C4-2B (cell line): ENCODE results near the gene FJX1.

ENCODE experiments used
- H3K27ac ChIP-seq: fragments of 450-650 bp; 2 replicates; pipeline ENCODE4 v1.5.1; 2017
- CTCF ChIP-seq: fragments of 450-650 bp; conservative IDR thresholded peaks from 2 replicates; pipeline ENCODE4 v1.5.1; 2017; ENCODE audit warnings: mild to moderate bottlenecking
- ZFX ChIP-seq: fragments of 450-650 bp; IDR thresholded peaks from 2 replicates; pipeline ENCODE4 v1.6.1; 2017

The FJX1 gene

GRCh38 chr11:35615921-35616900, 2.0 kb upstream of the FJX1 start:
- H3K27ac ChIP-seq, result no peak overlapping the region; the same call in 1 of the 2 replicates
- TF ChIP-seq ZFX, result no peak
- peak; percentile 87 for TF ChIP-seq CTCF

GRCh38 chr11:35617316-35617686, 959 bp upstream of the FJX1 start:
- TF ChIP-seq ZFX (no peak), CTCF (no peak)

GRCh38 chr11:35618497-35619115, 346 bp downstream of the FJX1 start:
- TF ChIP-seq ZFX (peak; percentile 92), CTCF (peak; percentile 31)
- H3K27ac ChIP-seq, result peak overlapping the region; percentile 71

More at GRCh38 chr11:35617316-35617686, 959 bp upstream of the FJX1 start:
- H3K27ac ChIP-seq, result no peak overlapping the region

- TF ChIP-seq ZFX (peak; percentile 72; the same call in 1 of the 2 replicates), CTCF (no peak)
- H3K27ac ChIP-seq, result peak overlapping the region; percentile 71
Observed at GRCh38 chr11:35619116-35619854, 1.0 kb downstream of the FJX1 start.

GRCh38 chr11:35619855-35620640, 1.8 kb downstream of the FJX1 start:
- TF ChIP-seq ZFX, result no peak
- no peak for TF ChIP-seq CTCF
- H3K27ac ChIP-seq, result no peak overlapping the region

- no peak overlapping the region for H3K27ac ChIP-seq
- TF ChIP-seq ZFX (no peak), CTCF (no peak)
Observed at GRCh38 chr11:35620795-35621194, 2.5 kb downstream of the FJX1 start.
